Measurements from ENCODE around the gene ATP5F1E. TPM values are rescaled to one million over a fixed set of nuclear protein-coding genes. Genes with fewer than 3 reads are reported as not detected.

ATP5F1E gene
- total RNA-seq, result 38.3 TPM

GRCh38 chr20:59032023-59032712 lies at the start of gene ATP5F1E:
ATP5F1E (minus strand) TSS chr20:59032335; CDS start chr20:59032251, 84 bp downstream.
- no peak for FAIRE-seq
- peak; percentile 95 to 97 for DNase-seq (ENCODE audit: low spot score in 2 of 2)

- DNase-seq (ENCODE audit: low spot score in 2 of 2), result no peak
- no peak for FAIRE-seq
These were observed 48.9 kb upstream of the ATP5F1E start for GRCh38 chr20:59081036-59081435.

DNA sequence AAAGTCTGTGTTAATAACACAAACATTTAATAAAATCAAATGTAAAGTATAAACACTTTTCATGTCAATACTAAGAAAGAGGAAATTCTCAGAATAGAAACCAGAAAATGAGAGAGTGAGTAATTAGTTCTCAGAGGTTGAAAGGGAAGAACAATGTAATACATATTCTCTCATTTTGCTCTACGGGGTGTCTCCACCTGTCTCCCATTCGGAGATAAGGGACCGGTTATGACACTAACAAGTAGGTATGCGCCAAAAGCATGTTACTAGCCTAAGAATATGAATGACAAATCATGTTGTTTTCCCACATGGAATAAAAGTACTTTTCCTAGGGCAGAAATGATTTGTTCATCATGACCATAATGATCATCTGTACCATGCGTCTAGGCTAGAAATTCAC lies 46.1 kb upstream of the ATP5F1E start:
- FAIRE-seq (no peak), DNase-seq (ENCODE audit: low spot score in 2 of 2) (no peak)

DNA sequence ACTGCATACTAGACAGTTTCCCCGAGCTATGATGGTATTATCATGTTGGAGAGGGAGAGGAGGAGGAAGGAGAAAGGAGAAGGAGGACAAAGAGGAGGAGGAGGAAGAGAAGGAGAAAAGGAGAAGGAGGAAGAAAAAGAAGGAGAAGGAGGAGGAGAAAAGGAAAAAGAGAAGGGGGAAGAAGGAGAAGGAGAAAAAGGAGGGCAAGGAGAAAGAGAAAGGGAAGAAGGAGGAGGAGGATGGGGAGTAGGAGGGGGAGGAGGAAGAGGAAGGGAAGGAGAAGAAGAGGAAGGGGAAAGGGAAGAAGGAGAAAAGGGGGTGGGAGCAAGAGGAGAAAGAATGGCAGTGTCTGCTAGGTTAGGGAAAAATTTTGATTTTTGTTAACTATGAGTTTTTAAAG lies 45.6 kb upstream of the ATP5F1E start:
- no peak for DNase-seq (ENCODE audit: low spot score in 2 of 2)
- no peak for FAIRE-seq

- FAIRE-seq (no peak), DNase-seq (ENCODE audit: low spot score in 2 of 2) (no peak)
These were observed 43.9 kb upstream of the ATP5F1E start for GRCh38 chr20:59075934-59076508.

- DNase-seq (ENCODE audit: low spot score in 2 of 2) (no peak), FAIRE-seq (no peak)
These were observed 42.3 kb upstream of the ATP5F1E start for GRCh38 chr20:59074456-59074855.

DNA sequence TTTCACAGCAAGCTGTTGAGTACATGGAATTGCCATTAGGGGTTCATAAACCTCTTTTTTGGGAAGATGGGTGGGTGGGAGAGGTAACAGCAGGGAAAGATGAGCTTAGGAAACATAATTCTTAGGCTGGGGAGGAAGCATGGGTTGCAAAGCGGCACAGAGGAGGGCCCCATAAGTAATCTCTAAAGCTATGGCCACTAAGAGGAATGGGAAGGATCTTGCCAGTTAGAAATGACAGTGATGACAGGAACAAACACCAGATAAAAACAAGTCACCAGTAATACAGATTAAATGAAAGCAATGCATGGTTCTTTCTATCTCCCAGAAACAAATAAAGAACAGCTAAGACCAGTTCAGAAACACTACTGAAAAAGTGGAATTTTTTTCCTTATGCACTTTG lies 41.4 kb upstream of the ATP5F1E start:
- no peak for DNase-seq (ENCODE audit: low spot score in 2 of 2)
- no peak for FAIRE-seq

GRCh38 chr20:59071216-59071615 lies 39.1 kb upstream of the ATP5F1E start:
- DNase-seq (ENCODE audit: low spot score in 2 of 2), result no peak
- no peak for FAIRE-seq

GRCh38 chr20:59069026-59069425 lies 36.9 kb upstream of the ATP5F1E start:
- no peak for FAIRE-seq
- DNase-seq (ENCODE audit: low spot score in 2 of 2), result no peak

DNA sequence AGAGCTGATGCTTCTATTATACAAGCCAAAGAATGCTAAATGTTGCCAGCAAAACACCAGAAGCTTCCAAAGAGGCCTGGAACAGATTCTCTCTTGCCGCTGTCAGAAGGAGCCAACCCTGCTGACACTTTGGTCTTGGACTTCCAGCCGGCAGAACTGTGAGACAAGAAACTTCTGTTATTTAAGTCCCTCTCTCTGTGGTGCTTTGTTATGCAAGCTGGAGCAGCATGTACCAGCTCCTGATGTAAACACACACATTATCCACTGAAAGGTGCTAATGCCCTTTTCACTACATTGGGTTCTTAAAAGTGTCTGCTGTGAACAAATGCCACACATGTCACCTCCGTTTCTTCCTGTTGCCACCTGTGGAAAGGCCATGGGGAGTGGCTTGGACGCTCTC lies 36.4 kb upstream of the ATP5F1E start:
- FAIRE-seq (no peak), DNase-seq (ENCODE audit: low spot score in 2 of 2) (no peak)

DNA sequence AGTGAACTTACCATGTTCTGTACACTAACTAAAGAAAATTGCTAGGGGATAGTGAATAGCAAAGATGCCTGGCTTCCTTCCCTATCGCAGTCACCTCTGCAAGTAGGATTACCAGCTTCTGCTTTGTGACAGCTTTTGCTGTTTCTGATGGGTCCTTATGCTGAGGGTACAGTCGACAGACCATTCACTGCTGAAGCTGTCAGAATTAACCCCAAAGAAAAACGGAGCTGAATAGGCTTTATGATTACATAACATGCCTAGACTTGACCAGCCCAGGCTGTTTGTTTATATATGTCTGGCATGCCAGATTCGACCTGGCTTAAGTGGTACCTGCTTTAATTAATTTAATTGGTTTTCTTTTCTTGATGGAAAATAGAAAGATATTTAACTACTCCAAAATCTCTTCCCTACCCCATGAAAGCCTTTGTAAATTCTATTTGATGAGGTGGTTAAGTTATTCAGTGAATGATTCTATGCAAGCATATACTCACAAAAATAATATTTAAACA lies 32.1 kb upstream of the ATP5F1E start:
- no peak for FAIRE-seq
- DNase-seq (ENCODE audit: low spot score in 2 of 2), result no peak

- FAIRE-seq, result no peak
- peak in 1 of 2 donors; percentile 27 for DNase-seq (ENCODE audit: low spot score in 2 of 2)
These were observed 31.5 kb upstream of the ATP5F1E start for GRCh38 chr20:59063358-59064213.

GRCh38 chr20:59062081-59062480 lies 29.9 kb upstream of the ATP5F1E start:
- no peak for DNase-seq (ENCODE audit: low spot score in 2 of 2)
- no peak for FAIRE-seq

DNA sequence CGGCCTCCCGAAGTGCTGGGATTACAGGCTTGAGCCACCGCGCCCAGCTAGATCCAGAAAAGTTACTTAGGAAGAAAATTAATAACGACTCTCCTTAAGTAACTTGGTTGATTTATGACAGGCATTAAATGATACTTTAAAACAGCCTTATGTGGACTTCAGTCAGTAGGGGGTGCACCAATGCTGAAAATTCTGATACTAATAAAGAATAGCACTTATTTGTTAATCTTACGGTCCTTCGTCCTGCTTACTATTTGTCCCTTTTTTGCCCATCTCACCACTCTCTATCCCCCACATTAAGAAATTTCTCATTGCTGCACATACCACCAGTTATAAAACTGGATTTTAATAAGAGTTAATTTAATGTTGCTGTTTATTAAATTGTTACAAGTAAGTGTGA lies 23.2 kb upstream of the ATP5F1E start:
- DNase-seq (ENCODE audit: low spot score in 2 of 2) (no peak), FAIRE-seq (no peak)

DNA sequence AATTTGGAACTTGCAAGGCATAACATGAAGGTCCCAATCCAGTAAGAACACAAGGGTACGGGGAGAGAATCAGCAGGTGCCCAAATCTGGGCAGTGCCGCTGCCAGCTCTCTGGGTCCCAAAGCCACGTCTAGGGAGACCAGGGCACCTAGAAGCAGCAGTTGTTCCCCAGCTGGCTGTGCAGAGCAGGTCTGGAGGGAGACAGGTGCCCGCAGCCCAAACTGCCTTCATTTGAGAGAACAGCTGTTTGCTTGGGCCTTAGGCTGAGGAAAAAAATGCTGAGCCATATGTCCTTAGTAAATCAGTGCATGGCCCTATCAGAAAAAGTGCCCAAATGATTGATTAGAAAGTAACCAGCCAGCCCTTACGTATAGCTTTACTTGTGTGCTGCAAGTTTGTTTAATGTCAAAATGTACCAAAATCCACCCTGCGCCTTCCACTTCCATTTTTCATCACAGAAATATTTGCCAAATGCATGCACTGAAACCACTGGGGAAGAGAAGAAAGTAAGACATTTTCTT lies 19.6 kb upstream of the ATP5F1E start:
- no peak for DNase-seq (ENCODE audit: low spot score in 2 of 2)
- FAIRE-seq, result no peak

DNA sequence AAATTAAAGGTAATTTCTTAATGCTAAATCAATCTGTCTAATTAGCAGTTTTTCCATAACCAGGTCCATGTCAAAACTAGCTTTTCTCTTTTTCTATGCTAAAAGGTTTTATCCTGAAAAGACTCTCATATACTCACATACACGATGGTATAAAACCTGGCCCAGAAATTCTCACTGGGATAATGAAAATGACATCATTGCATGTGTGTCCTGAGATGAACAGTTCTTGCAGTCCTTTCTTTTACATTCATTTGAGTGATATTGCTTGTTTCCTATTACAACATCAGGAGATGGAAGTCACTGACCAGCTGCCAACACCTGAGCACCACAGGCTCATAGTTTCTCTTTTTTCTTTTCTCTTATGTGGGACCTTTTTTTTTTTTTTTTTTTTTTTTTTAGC lies 18.3 kb upstream of the ATP5F1E start:
- FAIRE-seq, result no peak

GRCh38 chr20:59048681-59049030 lies 16.5 kb upstream of the ATP5F1E start:
- no peak for FAIRE-seq
- DNase-seq (ENCODE audit: low spot score in 2 of 2), result no peak

More for the DNA sequence above, 18.3 kb upstream of the ATP5F1E start:
- DNase-seq (ENCODE audit: low spot score in 2 of 2), result no peak

DNA sequence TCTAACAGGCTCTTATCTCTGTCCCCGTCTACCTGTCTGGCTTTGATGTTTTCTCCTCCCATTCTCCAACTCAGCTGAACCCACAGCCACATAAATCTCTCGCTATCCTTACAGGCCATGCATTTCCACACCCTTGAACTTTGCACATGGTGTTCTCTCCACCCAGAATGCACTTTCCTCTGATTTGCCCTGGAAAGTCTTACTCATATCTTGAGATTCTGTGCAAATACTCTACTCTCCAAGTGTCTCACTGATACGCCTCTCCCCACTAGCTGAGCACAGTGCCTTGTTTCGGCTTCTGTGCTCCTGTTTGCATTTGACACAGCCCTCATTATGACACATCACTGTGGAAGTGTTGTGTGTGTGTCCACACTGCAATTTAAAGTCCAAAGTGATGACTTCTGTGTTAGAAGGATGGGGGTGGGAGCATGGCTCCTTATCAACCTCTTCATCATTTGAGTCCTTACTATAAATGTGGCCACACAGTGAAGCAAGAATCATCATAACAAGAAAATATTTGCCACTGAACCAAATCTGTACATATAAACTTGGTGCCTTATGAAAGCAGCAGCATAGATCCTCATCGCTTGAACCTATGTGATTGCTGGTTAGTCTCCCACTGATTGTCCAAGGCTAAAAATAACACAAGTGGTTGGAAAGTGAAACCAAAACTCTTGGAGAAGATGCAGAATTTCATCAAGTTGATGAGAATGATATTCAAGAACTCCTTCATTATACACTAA lies 16.0 kb upstream of the ATP5F1E start:
- no peak for FAIRE-seq
- DNase-seq (ENCODE audit: low spot score in 2 of 2), result no peak

- DNase-seq (ENCODE audit: low spot score in 2 of 2) (no peak), FAIRE-seq (no peak)
These were observed 14.7 kb upstream of the ATP5F1E start for GRCh38 chr20:59046862-59047261.

DNA sequence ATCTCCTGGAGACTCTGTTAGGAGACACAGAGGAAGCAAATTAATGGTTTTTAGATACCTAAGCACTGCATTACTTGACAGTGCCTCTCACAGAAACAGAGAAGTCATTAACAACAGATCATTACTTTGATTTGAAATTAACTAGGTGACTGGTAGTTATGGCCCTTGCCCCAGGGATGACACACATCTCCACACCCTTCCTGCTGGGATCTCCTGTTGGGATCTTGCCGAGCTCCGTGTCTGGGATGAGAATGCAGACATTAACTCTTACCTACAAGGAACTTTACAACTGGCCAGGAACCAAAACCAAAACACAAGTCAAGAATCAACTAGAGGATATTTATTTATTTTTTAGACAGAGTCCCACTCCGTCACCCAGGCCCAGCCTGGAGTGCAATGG lies 12.7 kb upstream of the ATP5F1E start:
- DNase-seq (ENCODE audit: low spot score in 2 of 2) (no peak), FAIRE-seq (no peak)

Data from frontal cortex (tissue), 4 donors.